Measurements from ENCODE around the gene ERGIC1.

ERGIC1 gene

DNA sequence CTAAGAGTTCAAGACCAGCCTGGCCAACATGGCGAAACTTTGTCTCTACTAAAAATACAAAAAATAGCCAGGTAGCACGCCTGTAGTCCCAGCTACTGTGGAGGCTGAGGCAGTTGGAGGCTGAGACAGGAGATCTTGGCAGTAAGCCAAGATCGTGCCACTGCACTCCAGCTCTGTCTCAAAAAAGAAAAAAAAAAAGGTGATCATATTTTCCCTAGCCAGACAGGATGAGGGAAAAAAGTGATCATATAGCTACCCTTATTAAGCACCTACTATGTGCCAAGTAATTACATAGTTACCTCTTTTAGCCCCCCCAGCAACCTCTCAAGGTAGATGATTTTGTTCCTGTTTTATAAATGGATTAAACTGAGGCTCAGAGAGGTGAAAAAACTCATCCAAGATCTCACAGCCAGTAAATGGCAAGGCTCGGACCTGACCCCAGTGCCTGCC is 107.0 kb downstream of the ERGIC1 start:
- DNase-seq (ENCODE audit: low read depth in 3 of 3, low spot score in 1 of 3) = no peak

DNA sequence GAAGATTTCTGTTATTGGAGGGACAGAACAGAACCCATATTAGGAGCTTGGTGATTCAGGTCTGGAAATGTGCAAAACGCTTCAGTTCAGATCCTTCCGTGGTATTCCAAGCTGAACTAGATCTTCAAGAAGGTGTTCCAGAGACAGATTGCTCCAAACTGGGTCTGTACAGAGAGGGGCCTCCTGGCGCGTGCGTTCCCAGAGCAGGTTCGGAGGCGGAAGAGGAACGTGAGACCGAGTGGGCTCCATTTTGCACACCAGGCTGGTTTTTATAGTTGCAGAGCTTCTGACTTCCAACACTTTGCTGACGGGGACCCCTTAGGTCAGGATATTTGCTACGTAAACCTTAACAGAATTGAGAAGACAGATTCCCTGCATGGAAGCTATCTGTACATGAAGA is 108.5 kb downstream of the ERGIC1 start:
- no peak for DNase-seq (ENCODE audit: low read depth in 3 of 3, low spot score in 1 of 3)

DNA sequence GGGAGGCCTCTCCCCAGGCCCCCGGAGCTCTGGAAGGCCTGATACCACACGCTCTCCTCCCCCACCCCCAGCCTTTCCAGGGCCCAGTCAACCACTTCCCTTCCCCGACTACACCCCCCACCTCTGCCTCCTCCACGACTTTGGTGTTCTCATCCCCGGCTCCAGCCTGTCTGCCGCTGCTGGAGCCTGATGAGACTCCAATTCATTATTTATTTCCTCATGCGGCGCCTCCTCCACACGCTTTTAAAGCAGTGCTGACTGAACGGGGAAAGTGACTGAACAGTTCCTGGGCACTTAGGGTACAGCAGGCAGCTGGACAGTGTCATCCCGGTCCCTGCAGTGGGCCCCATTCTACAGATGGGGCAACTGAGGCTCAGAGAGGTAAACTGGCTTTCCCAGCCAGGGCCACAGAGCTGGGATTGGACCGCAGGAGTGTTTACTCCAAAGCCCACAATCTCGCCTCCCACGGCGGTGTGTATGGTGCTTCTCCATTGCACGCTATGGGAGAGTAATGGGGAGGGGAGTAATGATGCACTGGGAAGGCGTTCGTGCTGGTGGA is 109.3 kb downstream of the ERGIC1 start:
- no peak for DNase-seq (ENCODE audit: low read depth in 3 of 3, low spot score in 1 of 3)

DNA sequence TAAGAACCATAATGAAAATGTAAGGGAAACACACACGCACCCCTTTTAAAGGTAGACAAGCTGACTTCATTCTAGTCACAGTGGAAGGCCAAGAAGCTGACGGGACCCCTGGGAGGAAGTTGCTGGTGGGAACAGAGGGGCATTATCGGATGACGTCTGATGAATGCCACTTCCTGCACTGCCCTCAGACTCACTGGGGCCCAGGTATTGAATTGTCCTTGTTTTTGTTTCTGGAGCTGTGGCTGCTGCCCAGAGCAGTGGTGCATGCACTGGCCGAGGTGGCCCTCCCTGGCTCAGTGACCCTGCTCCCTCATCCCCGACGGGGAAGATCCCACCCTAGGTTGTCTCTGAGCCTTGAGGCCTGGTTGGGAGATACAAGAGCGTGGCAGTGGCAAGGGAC is 109.9 kb downstream of the ERGIC1 start:
- DNase-seq (ENCODE audit: low read depth in 3 of 3, low spot score in 1 of 3) = no peak

DNA sequence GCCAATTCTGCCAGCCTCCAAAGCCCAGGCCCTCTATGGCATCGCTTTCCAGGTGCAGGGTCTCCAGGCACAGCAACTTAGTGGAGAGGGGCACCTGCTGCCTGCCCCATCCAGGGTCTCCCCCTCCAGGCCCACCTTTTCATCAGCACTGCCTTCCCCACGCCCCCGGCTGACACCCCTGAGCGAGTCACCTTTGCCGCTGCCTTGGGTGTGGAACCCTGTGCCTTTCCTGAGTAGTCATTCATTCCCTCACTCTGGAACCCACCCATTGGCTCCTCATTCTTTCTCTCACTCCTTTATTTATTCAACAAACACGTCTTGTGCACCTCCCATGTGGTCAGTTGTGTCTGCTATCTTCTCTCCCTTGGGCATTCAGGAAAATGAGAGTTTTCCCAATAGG is 110.7 kb downstream of the ERGIC1 start:
- no peak for DNase-seq (ENCODE audit: low read depth in 3 of 3, low spot score in 1 of 3)

DNA sequence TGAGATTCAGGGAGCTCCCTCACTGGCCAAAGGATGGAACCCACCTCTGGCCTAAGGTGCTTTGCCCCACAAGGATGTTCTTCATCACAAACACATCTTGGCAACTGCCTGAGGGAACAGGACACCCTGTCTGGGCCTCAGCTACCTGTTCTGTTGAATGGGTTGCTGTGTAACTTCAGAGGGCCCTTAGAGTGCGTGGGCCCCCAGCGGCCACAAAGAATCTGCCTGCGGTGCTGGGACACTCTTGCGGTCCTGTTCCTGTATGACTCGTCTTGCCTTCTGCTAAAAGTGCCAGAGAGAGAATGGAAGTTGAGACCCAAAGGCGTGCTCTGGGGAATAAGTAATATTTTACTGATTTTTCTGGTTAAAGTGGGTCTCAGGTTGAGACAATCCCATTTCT is 111.1 kb downstream of the ERGIC1 start:
- no peak for DNase-seq (ENCODE audit: low read depth in 3 of 3, low spot score in 1 of 3)

DNA sequence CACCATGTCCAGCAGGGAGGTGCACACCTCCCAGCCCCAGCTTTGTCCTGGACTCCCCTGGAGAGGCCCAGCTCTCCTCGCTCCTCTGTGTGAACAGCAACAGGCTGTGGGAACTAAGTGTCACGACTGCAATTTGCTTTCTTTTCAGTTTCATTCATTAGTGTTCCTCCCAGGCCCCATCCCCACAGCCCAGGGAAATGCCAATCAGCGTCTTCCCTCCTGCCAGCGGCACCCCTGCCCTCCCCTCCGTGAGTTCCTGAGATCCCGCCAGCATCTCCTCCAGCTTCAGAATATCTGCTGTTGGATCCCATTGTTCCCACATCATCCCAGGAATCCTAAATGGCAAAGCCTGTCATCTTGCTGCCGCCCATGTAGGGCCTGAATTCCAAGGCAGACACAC is 112.1 kb downstream of the ERGIC1 start:
- DNase-seq (ENCODE audit: low read depth in 3 of 3, low spot score in 1 of 3) = no peak

DNA sequence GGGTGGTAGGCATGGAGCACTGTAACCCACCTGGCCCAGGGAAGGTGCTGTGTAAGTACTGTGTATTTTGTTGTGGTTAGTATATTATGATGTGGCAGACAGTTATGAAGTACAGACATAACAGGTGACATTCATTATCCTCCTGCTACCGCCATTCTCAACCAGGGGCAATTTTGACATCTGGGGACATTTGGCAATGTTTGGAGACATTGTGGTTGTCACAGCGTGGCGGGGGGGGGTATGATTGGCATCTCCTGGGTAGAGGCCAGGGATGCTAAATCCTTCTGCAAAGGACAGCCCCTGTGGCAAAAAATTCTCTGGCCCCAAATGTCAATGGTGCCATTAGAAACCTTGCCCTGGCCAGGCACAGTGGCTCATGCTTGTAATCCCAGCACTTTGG is 115.4 kb downstream of the ERGIC1 start:
- no peak for DNase-seq (ENCODE audit: low read depth in 3 of 3, low spot score in 1 of 3)

DNA sequence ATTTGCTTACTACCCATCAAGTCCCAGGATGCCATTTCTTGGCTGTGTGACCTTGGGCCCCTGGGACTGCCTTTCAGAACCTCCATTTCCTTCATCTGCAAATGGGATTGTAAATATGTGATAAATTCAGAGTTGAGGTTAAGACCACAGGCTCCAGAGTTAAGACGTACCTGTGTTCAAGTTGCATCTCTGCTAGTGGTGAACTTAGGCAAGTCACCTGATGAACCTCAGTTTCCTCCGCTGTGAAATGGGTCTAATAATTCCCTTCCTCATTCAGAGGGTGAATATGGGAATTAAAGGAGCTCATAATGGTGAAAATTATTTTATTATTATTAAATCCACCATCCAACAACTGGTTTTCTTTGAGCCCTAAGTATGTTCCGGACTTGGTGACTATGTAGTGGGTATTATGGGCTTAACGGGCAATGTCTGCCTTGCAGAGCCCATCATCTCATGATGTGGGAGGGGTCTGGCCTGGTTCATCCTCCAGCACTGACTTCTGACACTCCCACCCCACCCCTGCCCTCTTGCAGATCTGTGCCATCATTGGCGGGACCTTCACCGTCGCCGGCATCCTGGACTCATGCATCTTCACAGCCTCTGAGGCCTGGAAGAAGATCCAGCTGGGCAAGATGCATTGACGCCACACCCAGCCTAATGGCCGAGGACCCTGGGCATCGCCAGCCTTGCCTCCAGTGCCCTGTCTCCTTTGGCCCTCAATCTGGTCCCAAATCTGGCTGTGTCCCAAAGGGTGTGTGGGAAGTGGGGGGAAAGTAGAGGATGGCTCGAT is 116.3 kb downstream of the ERGIC1 start:
- DNase-seq (ENCODE audit: low read depth in 3 of 3, low spot score in 1 of 3) = no peak

DNA sequence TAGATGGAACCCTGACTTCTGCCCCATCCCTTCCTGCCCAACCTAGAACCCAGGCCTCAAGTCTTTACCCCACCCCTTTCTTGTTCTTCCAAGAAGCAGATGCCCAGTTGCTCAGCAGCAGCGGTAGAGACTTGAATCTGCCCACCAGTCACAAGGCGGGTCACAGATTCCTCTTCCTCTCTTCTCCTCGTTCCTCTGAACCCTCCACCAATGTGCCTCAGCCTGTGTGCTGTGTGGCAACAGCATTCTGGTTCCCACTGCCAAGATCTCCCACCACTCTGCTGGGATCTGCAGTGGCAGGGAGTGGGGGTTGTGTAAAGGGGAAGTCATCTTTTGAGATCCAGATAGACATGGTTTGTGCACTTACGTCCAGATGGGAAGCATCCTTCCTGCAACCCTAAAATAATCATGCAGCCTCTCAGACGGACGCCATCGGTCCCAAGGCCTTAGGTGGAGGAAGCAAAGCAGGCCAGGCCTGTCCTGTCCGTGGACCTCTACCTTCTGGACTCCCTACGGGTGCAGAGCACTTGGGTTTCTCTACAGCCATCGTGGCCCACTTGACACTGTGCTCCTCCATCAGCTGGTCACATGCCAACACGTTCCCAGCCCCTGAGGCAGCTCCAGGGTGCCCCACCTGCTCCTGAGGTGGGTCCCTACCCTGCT is 117.5 kb downstream of the ERGIC1 start:
- no peak for DNase-seq (ENCODE audit: low read depth in 3 of 3, low spot score in 1 of 3)

DNA sequence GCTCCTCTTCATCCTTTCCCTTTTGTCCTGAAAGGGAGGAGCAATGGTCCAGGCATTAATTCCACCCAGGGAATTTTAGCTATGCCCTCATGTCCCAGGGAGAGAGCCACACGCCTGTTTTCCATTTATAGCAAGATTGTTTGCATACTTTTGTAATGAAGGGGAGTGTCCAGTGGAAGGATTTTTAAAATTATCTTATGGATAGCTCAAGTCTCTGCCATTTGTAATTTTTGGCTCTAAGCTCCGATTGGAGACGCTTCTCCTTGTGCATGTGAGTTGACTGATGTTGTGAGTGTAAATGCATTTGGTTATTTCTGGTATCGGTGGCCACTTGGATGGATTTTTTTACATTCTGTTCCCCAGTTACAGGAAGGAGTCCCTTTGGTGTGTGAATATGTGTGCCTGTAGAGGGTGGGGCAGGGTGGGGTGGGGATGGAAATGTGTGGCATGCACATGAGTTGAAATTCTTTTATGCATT is 118.0 kb downstream of the ERGIC1 start:
- DNase-seq (ENCODE audit: low read depth in 3 of 3, low spot score in 1 of 3) = no peak

DNA sequence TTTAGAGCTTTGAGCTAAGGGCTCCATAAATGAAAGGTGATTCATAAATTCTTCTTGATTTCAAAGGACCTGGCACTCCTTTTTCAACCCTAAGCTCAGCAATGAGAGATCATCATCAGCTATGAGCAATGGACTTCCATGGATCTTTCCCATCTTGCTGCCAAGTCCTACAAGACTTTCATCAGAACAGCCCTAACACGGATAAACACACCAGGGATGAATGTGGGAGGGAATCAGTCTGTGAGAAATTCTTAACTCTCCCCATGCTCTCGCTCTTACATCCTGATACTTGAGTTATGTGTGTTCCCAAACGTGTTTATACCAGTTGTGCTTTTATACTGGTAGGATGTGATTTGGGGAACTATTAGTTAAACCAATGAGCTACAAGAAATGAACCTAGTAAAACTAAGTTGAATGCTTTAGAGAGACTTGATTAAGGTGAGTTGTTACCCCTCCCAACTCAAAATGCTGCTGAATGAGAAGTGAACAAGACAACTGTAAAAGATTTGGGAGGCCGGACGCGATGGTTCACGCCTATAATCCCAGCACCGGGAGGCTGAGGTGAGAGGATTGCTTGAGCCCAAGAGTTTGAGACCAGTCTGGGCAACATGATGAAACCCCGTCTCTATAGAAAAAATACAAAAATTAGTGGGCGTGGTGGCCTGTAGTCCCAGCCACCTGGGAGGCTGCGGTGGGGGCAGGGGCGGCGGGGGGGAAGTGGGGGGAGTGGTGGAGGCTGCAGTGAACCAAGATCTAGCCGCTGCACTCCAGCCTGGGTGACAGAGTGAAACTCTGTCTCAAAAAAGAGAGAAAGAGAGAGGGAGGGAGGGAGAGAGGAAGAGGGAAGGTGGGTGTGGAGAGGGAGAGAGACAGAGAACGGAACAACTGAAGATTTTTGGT is 120.0 kb downstream of the ERGIC1 start:
- DNase-seq (ENCODE audit: low read depth in 3 of 3, low spot score in 1 of 3) = no peak

DNA sequence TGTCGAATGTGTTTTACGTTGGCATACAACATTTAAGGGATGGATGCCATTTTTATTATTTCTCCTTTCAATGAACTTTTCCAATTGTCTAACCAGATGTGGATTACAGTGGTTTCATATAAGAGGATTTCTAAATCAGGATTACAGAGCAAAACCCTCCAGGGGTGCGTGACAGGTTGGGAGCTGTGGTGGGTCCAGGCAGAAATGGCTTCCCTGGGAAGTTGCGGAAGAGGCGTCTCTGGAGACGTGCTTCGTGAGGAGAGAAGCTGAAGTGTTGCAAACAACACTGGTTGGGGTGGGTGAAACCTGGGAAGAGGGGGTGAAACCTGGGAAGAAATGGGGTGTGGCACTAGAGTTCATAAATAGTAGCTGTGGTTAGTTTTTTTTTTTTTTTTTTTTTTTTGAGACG is 120.7 kb downstream of the ERGIC1 start:
- no peak for DNase-seq (ENCODE audit: low read depth in 3 of 3, low spot score in 1 of 3)

DNA sequence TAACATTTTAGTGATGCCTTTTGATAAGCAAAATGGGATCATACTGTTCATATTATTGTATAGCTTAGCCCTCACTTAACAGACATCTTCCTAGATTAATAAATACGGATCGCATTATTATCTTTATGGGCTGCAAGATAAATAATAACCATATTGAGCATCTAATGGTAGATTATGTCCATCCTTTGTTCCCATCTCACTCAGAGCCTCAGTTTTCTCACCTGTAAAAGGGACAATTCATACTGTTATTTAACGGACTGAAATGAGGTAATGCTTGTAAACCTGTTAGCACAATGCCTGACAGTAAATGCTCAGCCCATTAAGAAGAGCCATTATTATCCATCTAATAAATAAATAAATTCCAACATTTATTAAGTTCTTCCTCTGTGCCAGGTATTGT is 122.2 kb downstream of the ERGIC1 start:
- DNase-seq (ENCODE audit: low read depth in 3 of 3, low spot score in 1 of 3) = no peak

DNA sequence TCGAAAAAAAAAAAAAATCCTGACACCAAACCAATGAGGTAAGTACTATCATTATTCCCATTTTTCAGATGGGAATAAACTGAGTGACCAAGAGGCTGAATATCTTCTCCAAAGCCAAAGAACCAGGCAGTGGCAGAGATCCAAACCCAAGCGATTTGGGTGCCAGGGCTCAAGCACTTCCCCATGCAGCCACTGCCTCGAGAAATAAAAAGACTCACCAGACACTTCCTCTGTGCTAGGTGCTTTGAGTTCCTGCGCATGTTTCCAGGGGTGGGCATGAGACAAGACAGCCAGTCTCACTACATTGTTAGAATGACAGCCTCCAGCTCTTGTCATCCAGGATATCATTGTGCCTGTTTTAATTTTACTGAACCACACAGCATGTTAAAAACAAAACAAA is 122.9 kb downstream of the ERGIC1 start:
- DNase-seq (ENCODE audit: low read depth in 3 of 3, low spot score in 1 of 3) = no peak

DNA sequence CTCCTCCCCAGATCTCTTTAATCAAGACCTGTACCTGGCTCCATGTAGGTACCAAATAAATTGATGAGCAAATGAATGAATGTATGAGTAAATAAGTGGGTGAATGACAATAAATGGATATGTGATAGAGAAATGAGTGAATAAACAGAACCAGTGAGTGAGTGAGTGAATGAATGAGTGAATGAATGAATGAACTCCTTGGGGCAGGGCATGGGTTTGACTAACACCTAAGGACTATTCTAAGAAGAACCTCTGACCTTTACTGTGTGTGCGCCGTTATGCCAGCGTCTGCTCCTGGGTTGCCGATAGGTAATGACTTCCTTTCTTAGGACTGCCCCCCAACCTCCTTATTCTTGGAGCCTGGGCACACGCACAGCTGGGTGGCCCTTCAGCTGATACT is 123.4 kb downstream of the ERGIC1 start:
- no peak for DNase-seq (ENCODE audit: low read depth in 3 of 3, low spot score in 1 of 3)

DNA sequence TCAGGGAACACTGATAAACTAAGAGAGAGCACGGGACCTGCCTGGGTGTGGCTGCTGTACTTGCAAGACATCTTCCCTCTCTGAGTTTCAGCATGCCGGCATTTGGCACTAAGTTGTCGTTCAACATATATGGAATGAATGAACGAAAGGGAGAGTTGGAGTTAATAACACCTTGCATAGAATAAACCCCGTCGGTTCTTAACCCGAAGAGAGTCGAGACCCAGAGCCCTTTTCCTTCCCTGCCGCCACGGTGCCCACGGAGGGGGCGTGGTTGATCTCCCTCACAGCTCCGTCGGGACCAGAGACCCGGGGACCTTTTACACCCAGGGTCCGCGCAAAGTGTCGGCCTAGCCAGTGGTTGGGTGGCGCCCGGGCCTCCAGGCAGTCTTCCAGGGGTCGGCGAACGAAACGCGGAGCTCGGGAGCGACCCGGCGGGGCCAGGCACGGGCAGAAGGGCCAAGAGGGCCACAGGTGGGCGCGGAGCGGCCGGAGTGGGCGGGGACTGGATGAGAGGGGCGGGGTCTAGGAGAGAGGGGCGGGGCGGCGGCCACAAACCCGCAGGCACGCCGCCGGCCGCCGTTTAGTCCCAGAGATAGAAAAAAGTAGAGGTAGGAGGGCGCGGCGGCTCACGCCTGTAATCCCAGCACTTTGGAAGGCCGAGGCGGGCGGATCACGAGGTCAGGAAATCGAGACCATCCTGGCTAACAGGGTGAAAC is 124.4 kb downstream of the ERGIC1 start:
- DNase-seq (ENCODE audit: low read depth in 3 of 3, low spot score in 1 of 3) = peak; percentile 18 to 53 (median 18)

DNA sequence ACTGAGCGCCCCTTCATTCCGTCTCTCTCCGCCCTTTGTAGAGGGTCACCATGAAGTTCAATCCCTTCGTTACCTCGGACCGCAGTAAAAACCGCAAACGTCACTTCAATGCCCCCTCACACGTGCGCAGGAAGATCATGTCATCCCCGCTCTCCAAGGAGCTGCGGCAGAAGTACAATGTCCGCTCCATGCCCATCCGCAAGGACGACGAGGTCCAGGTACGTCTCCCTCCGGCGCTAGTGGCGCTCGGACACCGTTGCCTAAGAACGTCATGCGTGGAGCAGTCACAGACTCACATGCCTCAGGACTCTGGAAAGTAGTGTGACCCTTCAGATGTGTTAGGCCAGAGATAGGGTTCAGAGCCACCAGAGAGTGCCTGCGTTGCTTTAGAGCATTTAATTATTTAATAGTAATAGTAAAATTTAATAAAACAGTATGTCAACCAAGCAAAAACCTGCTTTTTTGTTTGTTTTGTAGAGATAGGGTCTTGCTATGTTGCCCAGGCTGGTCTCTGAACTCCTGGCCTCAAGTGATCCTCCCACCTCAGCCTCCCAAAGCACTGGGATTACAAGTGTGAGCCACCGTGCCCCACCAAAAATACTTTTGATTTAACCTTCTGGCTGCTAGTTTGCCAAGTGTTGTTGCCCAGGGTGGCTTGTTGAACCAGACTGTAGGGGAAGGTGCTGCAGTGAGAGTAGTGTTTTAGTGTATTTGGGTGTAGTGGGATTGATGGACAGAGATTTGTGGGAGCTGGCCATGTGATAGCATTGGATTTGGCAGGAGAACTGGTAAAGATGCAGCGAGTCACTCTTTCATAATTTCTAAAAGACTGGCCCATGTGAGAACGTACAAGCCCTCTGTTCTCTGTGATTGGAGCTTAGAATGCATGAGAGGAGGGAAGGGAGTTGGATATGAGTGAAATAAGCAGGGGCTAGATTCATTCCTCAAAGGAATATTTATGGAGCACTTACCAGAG is 126.1 kb downstream of the ERGIC1 start:
- DNase-seq (ENCODE audit: low read depth in 3 of 3, low spot score in 1 of 3) = no peak

DNA sequence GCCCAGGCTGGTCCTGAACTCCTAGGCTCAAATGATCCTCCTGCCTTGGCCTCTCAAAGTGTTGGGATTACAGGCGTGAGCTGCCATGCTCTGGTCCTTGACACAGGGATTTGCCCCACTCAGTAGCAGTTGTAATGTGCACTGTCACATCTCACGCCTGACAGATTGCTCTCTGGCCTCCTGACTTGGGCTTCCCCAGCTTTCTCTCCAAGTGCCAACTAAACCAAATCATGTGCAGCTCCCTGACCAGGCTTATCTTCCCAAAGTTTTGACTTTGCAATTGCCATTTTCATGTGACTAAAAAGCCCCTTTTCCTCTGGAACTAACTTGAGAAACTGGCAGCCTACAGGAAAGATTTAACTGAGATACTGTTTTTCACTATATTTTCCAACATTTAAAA is 135.9 kb downstream of the ERGIC1 start:
- DNase-seq (ENCODE audit: low read depth in 3 of 3, low spot score in 1 of 3) = no peak

DNA sequence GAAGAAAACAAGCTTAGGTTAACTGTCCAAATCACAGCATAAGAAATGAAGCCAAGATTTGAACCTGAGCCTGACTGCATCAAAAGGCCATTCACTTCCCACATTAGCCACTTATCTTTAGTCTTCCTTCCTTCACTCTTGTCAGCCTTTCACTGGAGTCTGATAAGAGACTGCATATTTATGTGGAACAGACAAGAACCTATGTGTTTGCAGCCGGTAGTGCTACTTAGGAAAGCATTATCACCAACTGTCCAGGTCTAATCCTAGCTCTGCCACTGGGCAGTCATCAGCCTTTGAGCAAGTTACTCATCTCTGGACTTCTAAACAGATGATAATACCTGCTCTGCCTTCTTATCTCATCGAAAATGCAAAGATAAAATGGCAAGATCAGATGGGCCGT is 137.4 kb downstream of the ERGIC1 start:
- DNase-seq (ENCODE audit: low read depth in 3 of 3, low spot score in 1 of 3) = no peak

Measured in stimulated activated CD4-positive, alpha-beta T cell treated with anti-CD3 and anti-CD28 coated beads, TNF-alpha, amount 100 ng/mL, for 1 hour (primary cell).